IMR-90 (cell line): ENCODE measurements around the gene SGK1. TPM values are rescaled to one million over a fixed set of nuclear protein-coding genes. Genes with fewer than 3 reads are reported as not detected.

Source experiments
- ATAC-seq: fragments of 200-7000 bp; cut with Tn5 transposase; 2 replicates; pipeline ENCODE4 v1.9.1; 2020; ENCODE audit warnings: low read depth, mild to moderate bottlenecking, moderate library complexity
- BruUV-seq: library from RNA; stranded (reverse); fragments of 400-500 nt; replicated peaks from 2 replicates; lab custom pipeline; 2021; lab: Mats Ljungman, UMichigan
- CTCF ChIA-PET: fragments of 300-600 bp; formaldehyde crosslinking; extraction: SDS; loops from one replicate; lab custom pipeline; 2021; ENCODE audit warnings: antibody characterized with exemption; lab: Yijun Ruan, JAX
- POLR2A ChIA-PET: fragments of 300-600 bp; sonication (Branson Sonifier 250); formaldehyde crosslinking; loops from one replicate; lab custom pipeline; 2022; ENCODE audit warnings: antibody characterized with exemption; ENCODE audit not compliant: unreplicated experiment; lab: Charles Lee
- DNase-seq: peaks from one replicate; pipeline ENCODE4 v3.0.0; 2013
- H2AFZ ChIP-seq: replicated peaks from 2 replicates; pipeline ENCODE3; 2013; ENCODE audit warnings: low read length, mild to moderate bottlenecking; ENCODE audit not compliant: poor library complexity
- H2AK5ac ChIP-seq: 2 replicates; pipeline ENCODE4 v1.6.1; 2013; ENCODE audit warnings: low read depth, low read length, inconsistent platforms
- H2AK9ac ChIP-seq: replicated peaks from 2 replicates; pipeline ENCODE3; 2013; ENCODE audit warnings: mild to moderate bottlenecking, low read depth, low read length, moderate library complexity; ENCODE audit not compliant: poor library complexity
- H2BK120ac ChIP-seq: 2 replicates; pipeline ENCODE4 v1.6.1; 2013; ENCODE audit warnings: low read depth, low read length, inconsistent platforms
- H2BK15ac ChIP-seq: 3 replicates; pipeline ENCODE4 v1.6.1; 2013; ENCODE audit warnings: low read depth, low read length, inconsistent platforms
- H2BK20ac ChIP-seq: 2 replicates; pipeline ENCODE4 v1.6.1; 2013; ENCODE audit warnings: low read depth, mild to moderate bottlenecking, inconsistent platforms, low read length, moderate library complexity
- H2BK5ac ChIP-seq: 2 replicates; pipeline ENCODE4 v1.6.1; 2013; ENCODE audit warnings: mild to moderate bottlenecking, low read depth, low read length, inconsistent platforms; ENCODE audit not compliant: poor library complexity, severe bottlenecking
- H3K14ac ChIP-seq: replicated peaks from 2 replicates; pipeline ENCODE4 v1.6.1; 2013; ENCODE audit warnings: low read depth, low read length, inconsistent platforms
- H3K18ac ChIP-seq: 2 replicates; pipeline ENCODE4 v1.6.1; 2013; ENCODE audit warnings: low read depth, low read length, control low read depth
- H3K23ac ChIP-seq: 2 replicates; pipeline ENCODE4 v1.6.1; 2013; ENCODE audit warnings: low read depth, low read length, inconsistent platforms
- H3K27ac ChIP-seq: 2 replicates; pipeline ENCODE4 v1.5.1; 2013; ENCODE audit warnings: mild to moderate bottlenecking, control low read depth, low read length; ENCODE audit not compliant: insufficient read depth
- H3K27me3 ChIP-seq: 2 replicates; pipeline ENCODE4 v1.6.1; 2013; ENCODE audit warnings: low read length; ENCODE audit not compliant: control insufficient read depth, insufficient read depth
- H3K36me3 ChIP-seq: 2 replicates; pipeline ENCODE4 v1.6.1; 2013; ENCODE audit warnings: low read length, mixed read lengths; ENCODE audit not compliant: control insufficient read depth, insufficient read depth
- H3K4ac ChIP-seq: 2 replicates; pipeline ENCODE4 v1.6.1; 2013; ENCODE audit warnings: low read depth, low read length, inconsistent platforms
- H3K4me1 ChIP-seq: 2 replicates; pipeline ENCODE4 v1.6.1; 2013; ENCODE audit warnings: low read length, mixed read lengths; ENCODE audit not compliant: control insufficient read depth, insufficient read depth
- H3K4me2 ChIP-seq: 2 replicates; pipeline ENCODE4 v1.6.1; 2013; ENCODE audit warnings: low read depth, mild to moderate bottlenecking, control low read depth, low read length, moderate library complexity
- H3K4me3 ChIP-seq: 2 replicates; pipeline ENCODE4 v1.5.1; 2013; ENCODE audit warnings: low read depth, mild to moderate bottlenecking, control low read depth, low read length, moderate library complexity; ENCODE audit not compliant: insufficient read depth
- H3K56ac ChIP-seq: 2 replicates; pipeline ENCODE4 v1.6.1; 2013; ENCODE audit warnings: low read length, inconsistent platforms; ENCODE audit not compliant: insufficient read depth; ENCODE audit errors: extremely low read depth
- H3K79me1 ChIP-seq, 2 experiments: 2 replicates each; pipeline ENCODE4 v1.6.1; 2013; ENCODE audit warnings: low read length in 2 of 2, inconsistent platforms in 1 of 2, low read depth in 1 of 2
- H3K9ac ChIP-seq: 2 replicates; pipeline ENCODE4 v1.6.1; 2013; ENCODE audit warnings: low read depth, low read length, control low read depth
- H3K9me1 ChIP-seq: 2 replicates; pipeline ENCODE4 v1.6.1; 2013; ENCODE audit warnings: low read length, inconsistent platforms; ENCODE audit not compliant: insufficient read depth
- H3K9me3 ChIP-seq: 2 replicates; pipeline ENCODE4 v1.6.1; 2013; ENCODE audit warnings: low read length; ENCODE audit not compliant: control insufficient read depth, insufficient read depth
- H4K20me1 ChIP-seq: 2 replicates; pipeline ENCODE4 v1.6.1; 2013; ENCODE audit warnings: low read length, inconsistent platforms; ENCODE audit not compliant: insufficient read depth
- H4K5ac ChIP-seq: 2 replicates; pipeline ENCODE4 v1.6.1; 2013; ENCODE audit warnings: mild to moderate bottlenecking, low read depth, low read length, control low read depth
- H4K8ac ChIP-seq, 2 experiments: 2 replicates each; pipeline ENCODE4 v1.6.1; 2013; ENCODE audit warnings: low read depth in 2 of 2, low read length in 2 of 2, control low read depth in 1 of 2, inconsistent platforms in 1 of 2
- H4K91ac ChIP-seq: 2 replicates; pipeline ENCODE4 v1.6.1; 2013; ENCODE audit warnings: low read depth, low read length, inconsistent platforms; ENCODE audit not compliant: insufficient read depth
- ELK1 ChIP-seq: fragments of 150-350 bp; IDR thresholded peaks from 2 replicates; pipeline ENCODE4 v1.6.1; 2016; ENCODE audit warnings: low read depth, mild to moderate bottlenecking, low read length, moderate library complexity, borderline replicate concordance
- MAFK ChIP-seq: IDR thresholded peaks from 2 replicates; pipeline ENCODE4 v1.6.1; 2012; ENCODE audit warnings: low read depth, low read length, improper control_type of control experiment
- WGBS, 2 experiments: methylation state at CpG; one replicate each; pipeline versions ENCODE4 v1.1.5 to v1.1.7; 2013; ENCODE audit warnings: missing lambda C conversion rate in 2 of 2; ENCODE audit not compliant: insufficient read length in 1 of 2; ENCODE audit errors: extremely low coverage in 2 of 2; 5-methylcytosine and 5-hydroxymethylcytosine counted together
- dilution Hi-C: fragments of 300-500 bp; cut with HindIII; formaldehyde crosslinking; loops from one replicate; pipeline ENCODE4 v1.14.3; 2018; ENCODE audit warnings: low sequenced_read_pairs; ENCODE audit not compliant: unreplicated experiment
- in situ Hi-C: fragments of 300-500 bp; cut with MboI; formaldehyde crosslinking; loops from 3 replicates; pipeline ENCODE4 v1.14.3; 2019; ENCODE audit warnings: low sequenced_read_pairs, inconsistent platforms, mixed read lengths
- intact Hi-C: fragments of 100-400 bp; cut with micrococcal nuclease; formaldehyde crosslinking; loops from 2 replicates; pipeline ENCODE4 v1.10.0; 2022
- polyA plus RNA-seq, 3 experiments: library from polyadenylated mRNA; depleted of rRNA; stranded (reverse); fragments of >200 nt; gene quantifications; 2 replicates each; pipeline ENCODE4 v1.2.3, GENCODE V29; 2012; ENCODE audit warnings: low replicate concordance in 1 of 3
- total RNA-seq: library from RNA; depleted of rRNA; stranded (reverse); fragments of >200 nt; gene quantifications from 2 replicates; pipeline ENCODE4 v1.2.3, GENCODE V29; 2012

The SGK1 gene
- total and polyA plus RNA-seq, 2 of the 4 experiments (the other 2 are of a cell fraction) = 121 to 255 TPM

- 73% methylated on average over 5 of the region's 7 CpGs; no CpG with 5 or more reads in 1 of the 2 experiments for WGBS, 2 experiments
- H3K27me3 ChIP-seq = no peaks in the 10 kb centered on the region
- in situ Hi-C loops (no loop called here), dilution Hi-C loops (no loop called here), intact Hi-C loops (no loop called here)
- H3K4me2 ChIP-seq = no peak overlapping the region
- no peak overlapping the region for H3K18ac ChIP-seq
- no peaks in the 10 kb centered on the region for H3K36me3 ChIP-seq
- peaks cover 9% of the 10 kb centered on the region for H3K4me1 ChIP-seq
- H3K56ac ChIP-seq = no peak overlapping the region
- no peak overlapping the region for H4K5ac ChIP-seq
- H3K9me3 ChIP-seq = no peaks in the 10 kb centered on the region
- no peaks in the 10 kb centered on the region for H3K79me1 ChIP-seq
- CTCF ChIA-PET = interaction anchor here (0.8 kb wide), 1 partner anchor 64 kb away, joined by 3 read pairs; the partner anchor contains the start of gene SGK1
- H3K9me1 ChIP-seq = no peaks in the 10 kb centered on the region
- no peak overlapping the region for H2BK120ac ChIP-seq
- H2BK20ac ChIP-seq = no peak overlapping the region
- no peaks in the 10 kb centered on the region for H4K20me1 ChIP-seq
- no peak for ATAC-seq
- BruUV-seq = no TSS peak
- H4K8ac ChIP-seq = no peak overlapping the region
- no peak overlapping the region for H3K27ac ChIP-seq
- no peak overlapping the region for H3K4me3 ChIP-seq
- H3K9ac ChIP-seq = no peak overlapping the region
- H3K23ac ChIP-seq = no peak overlapping the region
- no peak overlapping the region for H2AFZ ChIP-seq
- DNase-seq = peak; percentile 13
- TF ChIP-seq ELK1 = no peak
- 0 out of 2 replicates have a peak, but pooled peaks have one; percentile 3 for TF ChIP-seq MAFK
- POLR2A ChIA-PET = no interaction called here
- H4K91ac ChIP-seq = no peak overlapping the region
- no peak overlapping the region for H2AK9ac ChIP-seq
- H2AK5ac ChIP-seq = no peak overlapping the region
- no peak overlapping the region for H3K4ac ChIP-seq
- no peak overlapping the region for H2BK5ac ChIP-seq
- no peak overlapping the region for H3K14ac ChIP-seq
- H2BK15ac ChIP-seq = no peak overlapping the region
Observed at GRCh38 chr6:134253681-134254080, 64.2 kb downstream of the SGK1 start.
